PC-9 (cell line): ENCODE data around the gene OCA2. TPM values are rescaled to one million over a fixed set of nuclear protein-coding genes. Genes with fewer than 3 reads are reported as not detected.
"Not testable (repeated sequence)": the region's sequence is repeated elsewhere in the genome, so short reads cannot be mapped to it uniquely, and the experiment has no call there.

Source experiments
- BruUV-seq: library from RNA; stranded (reverse); fragments of 400-500 nt; replicated peaks from 2 replicates; lab custom pipeline; 2021; lab: Mats Ljungman, UMichigan
- CTCF ChIA-PET: fragments of 300-600 bp; sonication (Branson Sonifier 250); formaldehyde crosslinking; loops from one replicate; lab custom pipeline; 2022; ENCODE audit warnings: antibody characterized with exemption; lab: Charles Lee
- POLR2A ChIA-PET: fragments of 300-600 bp; sonication (Branson Sonifier 250); formaldehyde crosslinking; loops from one replicate; lab custom pipeline; 2022; ENCODE audit warnings: antibody characterized with exemption; ENCODE audit not compliant: unreplicated experiment; lab: Charles Lee
- DNase-seq, 2 experiments: peaks; one replicate each; pipeline versions ENCODE4 v3.0.0 to v3.0.0-alpha.2; 2015 to 2022; ENCODE audit warnings: mixed read lengths in 1 of 2
- H2AFZ ChIP-seq: fragments of 200-600 bp; sonication (generic); 2 replicates; pipeline ENCODE4 v1.8.1; 2017; ENCODE audit warnings: antibody characterized with exemption
- H3F3A ChIP-seq: fragments of 200-600 bp; sonication (generic); 2 replicates; pipeline ENCODE4 v1.8.1; 2017; ENCODE audit warnings: antibody characterized with exemption, mild to moderate bottlenecking, low read depth; ENCODE audit not compliant: insufficient read depth
- H3K27ac ChIP-seq: fragments of 200-600 bp; sonication (generic); 2 replicates; pipeline ENCODE4 v1.6.1; 2016; ENCODE audit warnings: mixed run types
- H3K27me3 ChIP-seq: fragments of 200-600 bp; sonication (generic); 2 replicates; pipeline ENCODE4 v1.6.1; 2016; ENCODE audit warnings: low read depth, mixed run types; ENCODE audit not compliant: insufficient read depth
- H3K36me3 ChIP-seq: fragments of 200-600 bp; sonication (generic); 2 replicates; pipeline ENCODE4 v1.6.1; 2016; ENCODE audit warnings: low read depth, mixed run types
- H3K4me1 ChIP-seq: fragments of 200-600 bp; sonication (generic); replicated peaks from 2 replicates; pipeline ENCODE4 v1.6.1; 2016; ENCODE audit warnings: mixed run types; ENCODE audit not compliant: insufficient read depth
- H3K4me2 ChIP-seq: fragments of 200-600 bp; sonication (generic); 2 replicates; pipeline ENCODE4 v1.6.1; 2017; ENCODE audit warnings: mixed run types
- H3K4me3 ChIP-seq: fragments of 200-600 bp; sonication (generic); 2 replicates; pipeline ENCODE4 v1.6.1; 2016; ENCODE audit warnings: mixed run types
- H3K79me2 ChIP-seq: fragments of 200-600 bp; sonication (generic); 2 replicates; pipeline ENCODE4 v1.6.1; 2017; ENCODE audit warnings: low read depth, mixed run types
- H3K9me2 ChIP-seq: fragments of 200-600 bp; sonication (generic); 2 replicates; pipeline ENCODE4 v1.8.1; 2017; ENCODE audit warnings: mild to moderate bottlenecking; ENCODE audit not compliant: insufficient read depth
- H3K9me3 ChIP-seq: fragments of 200-600 bp; sonication (generic); 2 replicates; pipeline ENCODE4 v1.8.1; 2016; ENCODE audit warnings: low read depth; ENCODE audit not compliant: insufficient read depth
- H4K20me1 ChIP-seq: fragments of 200-600 bp; sonication (generic); 2 replicates; pipeline ENCODE4 v1.8.1; 2017; ENCODE audit not compliant: insufficient read depth
- CTCF ChIP-seq: fragments of 200-600 bp; sonication (generic); conservative IDR thresholded peaks from 2 replicates; pipeline ENCODE4 v1.6.1; 2017; ENCODE audit warnings: mixed run types, antibody characterized with exemption, mild to moderate bottlenecking, moderate library complexity
- EZH2 ChIP-seq: fragments of 200-600 bp; sonication (generic); IDR thresholded peaks from 2 replicates; pipeline ENCODE4 v1.8.0; 2017; ENCODE audit warnings: antibody characterized with exemption, low read depth
- intact Hi-C: fragments of 100-400 bp; cut with micrococcal nuclease; formaldehyde crosslinking; loops from one replicate; pipeline ENCODE4 v1.10.0; 2022; ENCODE audit not compliant: unreplicated experiment
- total RNA-seq: library from RNA; stranded (reverse); gene quantifications from 2 replicates; pipeline ENCODE4 v1.2.3, GENCODE V29; 2021

OCA2 gene
- total RNA-seq, 1 experiment from 2014 or later = not detected

- Histone ChIP-seq H3K4me1 (no peaks in the 10 kb centered on the region), H2AFZ (no peak overlapping the region), H3K4me2 (no peak overlapping the region), H4K20me1 (no peaks in the 10 kb centered on the region), H3K27ac (no peak overlapping the region), H3K4me3 (no peak overlapping the region), H3K79me2 (no peaks in the 10 kb centered on the region), H3F3A (no peaks in the 10 kb centered on the region), H3K9me2 (no peaks in the 10 kb centered on the region), H3K27me3 (peaks cover 18% of the 10 kb centered on the region), H3K9me3 (no peaks in the 10 kb centered on the region), H3K36me3 (no peaks in the 10 kb centered on the region)
- POLR2A ChIA-PET = no interaction called here
- no TSS peak for BruUV-seq
- intact Hi-C loops = no loop called here
- CTCF ChIA-PET = no interaction called here
- DNase-seq = no peak
- TF ChIP-seq CTCF (no peak), EZH2 (no peak)
Observed at GRCh38 chr15:27769652-27770051, 329.5 kb downstream of the OCA2 start.

DNA sequence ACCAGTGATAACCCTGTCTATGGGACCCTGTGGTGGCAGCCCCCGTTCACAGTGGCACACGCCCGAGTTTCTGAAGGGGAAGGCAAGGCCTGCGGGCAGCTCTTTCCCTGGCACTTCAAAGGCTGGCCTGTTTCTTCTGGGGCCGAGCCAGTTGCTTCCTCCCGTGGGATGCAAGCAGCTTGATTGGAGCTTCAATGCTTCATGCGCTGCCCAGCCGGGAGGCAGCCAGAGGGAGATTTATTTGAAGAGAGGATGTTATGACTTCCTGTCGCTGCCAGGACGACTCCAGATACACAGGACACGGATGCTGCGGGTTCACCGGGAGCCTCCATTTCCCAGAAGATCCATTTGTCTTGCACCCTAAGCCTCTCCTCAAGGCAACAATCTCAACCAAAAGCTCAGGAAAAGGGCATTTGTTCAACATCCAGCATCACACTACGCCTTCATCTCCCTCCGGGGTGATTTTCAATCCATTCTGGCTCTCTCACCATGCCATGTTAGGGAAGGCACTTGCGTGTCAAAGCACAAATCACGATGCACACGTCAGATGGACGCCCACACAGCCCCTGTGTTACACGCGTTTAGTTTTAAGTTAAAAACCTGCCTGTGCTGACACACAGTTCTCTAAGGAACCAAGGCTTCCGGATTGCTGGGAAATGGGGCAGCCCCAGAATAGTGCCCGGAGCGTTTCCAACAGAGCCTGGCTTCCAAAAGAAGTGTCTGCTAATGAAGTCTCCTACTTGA, 330.2 kb downstream of the OCA2 start:
- POLR2A ChIA-PET = no interaction called here
- no peaks in the 10 kb centered on the region for H3F3A ChIP-seq

DNA sequence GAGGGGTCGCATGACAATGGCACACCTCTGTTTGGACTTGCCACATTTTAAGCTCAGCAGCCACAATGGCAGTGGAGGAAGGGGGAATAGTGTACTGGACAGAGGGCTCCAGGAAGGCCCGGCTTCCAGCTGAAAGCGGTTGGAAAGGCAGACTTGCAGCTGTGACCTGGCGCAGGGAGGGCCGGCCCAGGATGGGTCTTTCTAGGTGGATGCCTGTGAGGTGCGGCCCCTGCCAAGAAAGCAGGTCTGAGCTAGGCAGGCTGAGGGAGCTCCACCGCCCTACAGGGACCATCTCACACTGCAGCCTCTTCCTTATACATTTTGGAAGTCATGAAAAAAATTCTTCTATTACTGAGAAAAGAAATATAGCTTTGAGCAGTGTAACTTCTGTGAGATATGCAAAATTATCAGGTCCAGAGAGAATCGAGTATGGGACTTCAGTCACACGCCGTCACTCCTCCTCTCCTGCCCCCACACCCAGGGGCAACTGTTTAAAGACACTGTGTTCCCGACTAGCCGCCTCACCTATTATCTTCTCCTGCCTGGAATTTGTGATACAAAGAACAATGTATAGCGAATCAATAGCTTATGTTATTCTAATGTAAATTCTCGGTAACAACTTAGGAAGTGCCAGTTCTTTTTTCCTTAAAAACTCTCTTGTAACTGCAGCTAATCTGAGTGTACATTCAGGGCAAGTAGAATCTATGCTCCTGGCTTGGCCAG, 331.0 kb downstream of the OCA2 start:
- no peaks in the 10 kb centered on the region for H4K20me1 ChIP-seq
- no peaks in the 10 kb centered on the region for H3F3A ChIP-seq
- no peaks in the 10 kb centered on the region for H3K4me1 ChIP-seq
- H3K4me2 ChIP-seq = no peak overlapping the region
- no TSS peak for BruUV-seq
- H3K27ac ChIP-seq = no peak overlapping the region
- CTCF ChIA-PET = no interaction called here
- H3K79me2 ChIP-seq = no peaks in the 10 kb centered on the region
- H3K9me3 ChIP-seq = no peaks in the 10 kb centered on the region
- no peak for DNase-seq
- no peak overlapping the region for H3K4me3 ChIP-seq
- intact Hi-C loops = no loop called here
- no peaks in the 10 kb centered on the region for H3K36me3 ChIP-seq
- H3K9me2 ChIP-seq = no peaks in the 10 kb centered on the region
- H2AFZ ChIP-seq = no peak overlapping the region
- POLR2A ChIA-PET = no interaction called here
- TF ChIP-seq EZH2 = no peak
- no peak for TF ChIP-seq CTCF
- H3K27me3 ChIP-seq = peaks cover 18% of the 10 kb centered on the region

More for the DNA sequence above, 330.2 kb downstream of the OCA2 start:
- no peak overlapping the region for H2AFZ ChIP-seq
- H3K27me3 ChIP-seq = peaks cover 18% of the 10 kb centered on the region
- no peaks in the 10 kb centered on the region for H3K9me2 ChIP-seq
- no peak for TF ChIP-seq CTCF
- no peak for TF ChIP-seq EZH2
- no peaks in the 10 kb centered on the region for H3K36me3 ChIP-seq
- DNase-seq = no peak
- no peaks in the 10 kb centered on the region for H3K4me1 ChIP-seq
- no TSS peak for BruUV-seq
- H4K20me1 ChIP-seq = no peaks in the 10 kb centered on the region
- H3K9me3 ChIP-seq = no peaks in the 10 kb centered on the region
- H3K79me2 ChIP-seq = no peaks in the 10 kb centered on the region
- no peak overlapping the region for H3K4me2 ChIP-seq
- intact Hi-C loops = no loop called here
- CTCF ChIA-PET = no interaction called here
- no peak overlapping the region for H3K27ac ChIP-seq
- H3K4me3 ChIP-seq = no peak overlapping the region

DNA sequence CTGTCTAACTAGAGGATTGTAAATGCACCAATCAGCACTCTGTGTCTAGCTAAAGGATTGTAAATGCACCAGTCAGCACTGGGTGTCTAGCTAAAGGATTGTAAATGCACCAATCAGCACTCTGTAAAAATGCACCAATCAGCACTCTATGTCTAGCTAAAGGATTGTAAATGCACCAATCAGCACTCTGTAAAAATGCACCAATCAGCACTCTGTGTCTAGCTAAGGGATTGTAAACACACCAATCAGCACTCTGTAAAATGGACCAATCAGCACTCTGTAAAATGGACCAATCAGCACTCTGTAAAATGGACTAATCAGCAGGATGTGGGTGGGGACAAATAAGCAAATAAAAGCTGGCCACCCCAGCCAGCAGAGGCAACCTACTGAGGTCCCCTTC, 331.7 kb downstream of the OCA2 start:
- DNase-seq, CTCF ChIA-PET, POLR2A ChIA-PET: not testable (repeated sequence)

More for the DNA sequence above, 331.7 kb downstream of the OCA2 start:
- intact Hi-C loops, H3K4me2 ChIP-seq, BruUV-seq, H3K4me3 ChIP-seq, H3K36me3 ChIP-seq, H3K4me1 ChIP-seq, H2AFZ ChIP-seq, H3K9me2 ChIP-seq, H3K9me3 ChIP-seq, H3K27ac ChIP-seq, H3K79me2 ChIP-seq, H3F3A ChIP-seq, H4K20me1 ChIP-seq: not testable (repeated sequence)
- H3K27me3 ChIP-seq = peaks cover 18% of the 10 kb centered on the region
